ENCODE measurements around the gene KCNAB1. TPM values are rescaled to one million over a fixed set of nuclear protein-coding genes. Genes with fewer than 3 reads are reported as not detected.

Gene KCNAB1
- total RNA-seq, 1 experiment from 2014 or later: 1.0 TPM

- TF ChIP-seq USF2 (CRISPR knock-in tag; IDR thresholded peaks at IDR 0.05) (no peak), NFYB (CRISPR knock-in tag; conservative IDR thresholded peaks at IDR 0.05; ENCODE audit: low read depth) (no peak), PREB (CRISPR knock-in tag; IDR thresholded peaks at IDR 0.05; ENCODE audit: borderline replicate concordance) (no peak), ZMAT4 (CRISPR knock-in tag; IDR thresholded peaks at IDR 0.05) (no peak)
Observed at GRCh38 chr3:156469456-156469855, 349.1 kb downstream of the KCNAB1 start (continued).

GRCh38 chr3:156471431-156471830, 351.1 kb downstream of the KCNAB1 start:
- no peak for ATAC-seq
- CTCF ChIA-PET: interaction anchor here (0.5 to 3.9 kb wide), 2 partner anchors 22 to 512 kb away, joined by 4 to 17 read pairs; no protein-coding TSS in a partner anchor

More at GRCh38 chr3:156471431-156471830, 351.1 kb downstream of the KCNAB1 start:
- no peaks in the 10 kb centered on the region for H3K27me3 Mint-ChIP-seq (ENCODE audit: low read depth)
- peaks cover 9% of the 10 kb centered on the region for H3K4me1 Mint-ChIP-seq
- H3K9me3 Mint-ChIP-seq: no peaks in the 10 kb centered on the region
- H3K27ac Mint-ChIP-seq: no peak overlapping the region
- no peaks in the 10 kb centered on the region for H3K36me3 Mint-ChIP-seq
- no peak overlapping the region for H3K4me3 Mint-ChIP-seq
- DNase-seq (ENCODE audit: low spot score): no peak
- POLR2A ChIA-PET: no interaction called here
- TF ChIP-seq GTF2I (CRISPR knock-in tag; conservative IDR thresholded peaks at IDR 0.05): no peak
- no peak for TF ChIP-seq ZNF317 (CRISPR knock-in tag; IDR thresholded peaks at IDR 0.05; ENCODE audit: borderline replicate concordance, low read depth)
- TF ChIP-seq ATF2 (CRISPR knock-in tag; IDR thresholded peaks at IDR 0.05; ENCODE audit: borderline replicate concordance, low read depth): no peak
- TF ChIP-seq FOXK1 (CRISPR knock-in tag; IDR thresholded peaks at IDR 0.05): no peak
- no peak for TF ChIP-seq HMGA2 (CRISPR knock-in tag; IDR thresholded peaks at IDR 0.05)
- no peak for TF ChIP-seq ATF3 (CRISPR knock-in tag; conservative IDR thresholded peaks at IDR 0.05)
- no peak for TF ChIP-seq ZNF263 (CRISPR knock-in tag; IDR thresholded peaks at IDR 0.05; ENCODE audit: low read depth)
- TF ChIP-seq ZBTB43 (CRISPR knock-in tag; IDR thresholded peaks at IDR 0.05): no peak
- no peak for TF ChIP-seq NR3C1 (CRISPR knock-in tag; conservative IDR thresholded peaks at IDR 0.05; ENCODE audit: low read depth)
- TF ChIP-seq ERG (CRISPR knock-in tag; IDR thresholded peaks at IDR 0.05): no peak
- no peak for TF ChIP-seq NR2C2 (CRISPR knock-in tag; IDR thresholded peaks at IDR 0.05)
- no peak for TF ChIP-seq MLX (CRISPR knock-in tag; IDR thresholded peaks at IDR 0.05)
- no peak for TF ChIP-seq OVOL2 (CRISPR knock-in tag; IDR thresholded peaks at IDR 0.05; ENCODE audit: borderline replicate concordance)
- TF ChIP-seq TP53 (CRISPR knock-in tag; IDR thresholded peaks at IDR 0.05): no peak
- no peak for TF ChIP-seq TEAD4 (CRISPR knock-in tag; IDR thresholded peaks at IDR 0.05)
- no peak for TF ChIP-seq E2F5 (CRISPR knock-in tag; IDR thresholded peaks at IDR 0.05)
- TF ChIP-seq MAX (CRISPR knock-in tag; IDR thresholded peaks at IDR 0.05): no peak
- TF ChIP-seq FOXP1 (CRISPR knock-in tag; IDR thresholded peaks at IDR 0.05; ENCODE audit: borderline replicate concordance): no peak

All from WTC11 (cell line).